ENCODE measurements around the gene DCP1A.

DNA sequence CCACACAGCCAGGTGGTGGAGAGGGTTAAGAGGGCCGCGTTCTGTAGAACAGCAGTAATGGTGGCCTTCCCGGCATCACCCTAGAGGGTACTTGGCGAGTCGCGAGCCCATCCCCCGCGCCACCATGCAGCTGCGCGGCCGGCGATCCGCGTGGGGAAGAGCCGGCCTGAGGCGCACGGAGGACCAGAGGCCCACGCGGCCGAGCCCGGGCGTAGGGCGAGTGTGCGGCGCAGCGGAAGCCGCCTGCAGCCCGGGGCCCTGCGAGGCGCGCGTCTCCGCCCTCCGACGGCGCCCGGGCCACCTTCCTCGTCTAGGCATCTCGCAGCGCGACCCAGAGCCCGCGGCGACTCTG is 91.9 kb downstream of the DCP1A start:
- no peak for TF ChIP-seq POLR2AphosphoS5 (IDR thresholded peaks at IDR 0.05; ENCODE audit: low read depth, low read length)
- TF ChIP-seq, protein P1, sequence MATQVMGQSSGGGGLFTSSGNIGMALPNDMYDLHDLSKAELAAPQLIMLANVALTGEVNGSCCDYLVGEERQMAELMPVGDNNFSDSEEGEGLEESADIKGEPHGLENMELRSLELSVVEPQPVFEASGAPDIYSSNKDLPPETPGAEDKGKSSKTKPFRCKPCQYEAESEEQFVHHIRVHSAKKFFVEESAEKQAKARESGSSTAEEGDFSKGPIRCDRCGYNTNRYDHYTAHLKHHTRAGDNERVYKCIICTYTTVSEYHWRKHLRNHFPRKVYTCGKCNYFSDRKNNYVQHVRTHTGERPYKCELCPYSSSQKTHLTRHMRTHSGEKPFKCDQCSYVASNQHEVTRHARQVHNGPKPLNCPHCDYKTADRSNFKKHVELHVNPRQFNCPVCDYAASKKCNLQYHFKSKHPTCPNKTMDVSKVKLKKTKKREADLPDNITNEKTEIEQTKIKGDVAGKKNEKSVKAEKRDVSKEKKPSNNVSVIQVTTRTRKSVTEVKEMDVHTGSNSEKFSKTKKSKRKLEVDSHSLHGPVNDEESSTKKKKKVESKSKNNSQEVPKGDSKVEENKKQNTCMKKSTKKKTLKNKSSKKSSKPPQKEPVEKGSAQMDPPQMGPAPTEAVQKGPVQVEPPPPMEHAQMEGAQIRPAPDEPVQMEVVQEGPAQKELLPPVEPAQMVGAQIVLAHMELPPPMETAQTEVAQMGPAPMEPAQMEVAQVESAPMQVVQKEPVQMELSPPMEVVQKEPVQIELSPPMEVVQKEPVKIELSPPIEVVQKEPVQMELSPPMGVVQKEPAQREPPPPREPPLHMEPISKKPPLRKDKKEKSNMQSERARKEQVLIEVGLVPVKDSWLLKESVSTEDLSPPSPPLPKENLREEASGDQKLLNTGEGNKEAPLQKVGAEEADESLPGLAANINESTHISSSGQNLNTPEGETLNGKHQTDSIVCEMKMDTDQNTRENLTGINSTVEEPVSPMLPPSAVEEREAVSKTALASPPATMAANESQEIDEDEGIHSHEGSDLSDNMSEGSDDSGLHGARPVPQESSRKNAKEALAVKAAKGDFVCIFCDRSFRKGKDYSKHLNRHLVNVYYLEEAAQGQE (IDR thresholded peaks at IDR 0.05; ENCODE audit: insufficient read depth in 1 of 2, low read depth in 2 of 2, low read length in 2 of 2): no peak
- no peak; the same call in 1 of the 2 replicates for TF ChIP-seq TAF1 (IDR thresholded peaks at IDR 0.05; ENCODE audit: borderline replicate concordance, insufficient read depth, low read length)
- TF ChIP-seq SIN3A (IDR thresholded peaks at IDR 0.05; ENCODE audit: borderline replicate concordance, insufficient read depth, low read length): no peak

All from PFSK-1 (cell line).